Memory B cell (primary cell): ENCODE data around the gene PLCL2.
A peak's percentile ranks its signal among the peaks of the same experiment; 100 is the strongest.

Experiments
- ATAC-seq: fragments of 150-1000 bp; cut with Tn5 transposase; 2 replicates; pipeline ENCODE4 v1.10.0; 2021; ENCODE audit warnings: low read depth, mild to moderate bottlenecking, moderate library complexity
- DNase-seq, 2 donors: peaks; one replicate each; pipeline ENCODE4 v3.0.0; 2022; ENCODE audit warnings: low spot score in 2 of 2
- H3K27ac Mint-ChIP-seq: one replicate; pipeline ENCODE4 v1.8.0; 2022; ENCODE audit warnings: mild to moderate bottlenecking, moderate library complexity, mixed read lengths
- H3K27me3 Mint-ChIP-seq: one replicate; pipeline ENCODE4 v1.8.0; 2022; ENCODE audit warnings: mixed read lengths
- H3K36me3 Mint-ChIP-seq: one replicate; pipeline ENCODE4 v1.8.0; 2022; ENCODE audit warnings: mild to moderate bottlenecking, mixed read lengths
- H3K4me1 Mint-ChIP-seq: one replicate; pipeline ENCODE4 v1.8.0; 2022; ENCODE audit warnings: mixed read lengths
- H3K4me3 Mint-ChIP-seq: one replicate; pipeline ENCODE4 v1.8.0; 2022; ENCODE audit warnings: mild to moderate bottlenecking, moderate library complexity, mixed read lengths
- H3K9me3 Mint-ChIP-seq: one replicate; pipeline ENCODE4 v1.8.0; 2022; ENCODE audit warnings: mixed read lengths

PLCL2 gene

GRCh38 chr3:16994854-16995525 lies 110.2 kb downstream of the PLCL2 start:
- Mint-ChIP-seq H3K9me3 (no peaks in the 10 kb centered on the region), H3K4me1 (peaks cover 47% of the 10 kb centered on the region), H3K27me3 (no peaks in the 10 kb centered on the region), H3K36me3 (peaks cover 5% of the 10 kb centered on the region), H3K27ac (peak overlapping the region; percentile 81), H3K4me3 (no peak overlapping the region)
- no peak for DNase-seq
- ATAC-seq, result no peak

- Mint-ChIP-seq H3K4me3 (no peak overlapping the region), H3K27me3 (no peaks in the 10 kb centered on the region), H3K36me3 (peaks cover 8% of the 10 kb centered on the region), H3K27ac (peak overlapping the region; percentile 81), H3K4me1 (peaks cover 46% of the 10 kb centered on the region), H3K9me3 (peaks cover 3% of the 10 kb centered on the region)
- ATAC-seq (no peak), DNase-seq (no peak)
Observed at GRCh38 chr3:16995601-16996000, 110.8 kb downstream of the PLCL2 start.

GRCh38 chr3:16998236-16998923 lies 113.6 kb downstream of the PLCL2 start:
- H3K27me3 Mint-ChIP-seq, result no peaks in the 10 kb centered on the region
- no peak overlapping the region for H3K4me3 Mint-ChIP-seq
- H3K9me3 Mint-ChIP-seq, result peaks cover 4% of the 10 kb centered on the region
- no peak for DNase-seq
- peaks cover 32% of the 10 kb centered on the region for H3K4me1 Mint-ChIP-seq
- ATAC-seq, result no peak
- H3K36me3 Mint-ChIP-seq, result peaks cover 12% of the 10 kb centered on the region
- peak overlapping the region; percentile 19 for H3K27ac Mint-ChIP-seq

GRCh38 chr3:16999161-16999560 lies 114.4 kb downstream of the PLCL2 start:
- ATAC-seq (no peak), DNase-seq (no peak)
- H3K27me3 Mint-ChIP-seq, result no peaks in the 10 kb centered on the region
- H3K27ac Mint-ChIP-seq, result peak overlapping the region; percentile 19
- H3K9me3 Mint-ChIP-seq, result peaks cover 4% of the 10 kb centered on the region
- peaks cover 39% of the 10 kb centered on the region for H3K4me1 Mint-ChIP-seq
- H3K4me3 Mint-ChIP-seq, result no peak overlapping the region
- peaks cover 12% of the 10 kb centered on the region for H3K36me3 Mint-ChIP-seq

- Mint-ChIP-seq H3K27me3 (no peaks in the 10 kb centered on the region), H3K4me1 (peaks cover 36% of the 10 kb centered on the region), H3K36me3 (peaks cover 10% of the 10 kb centered on the region), H3K27ac (peak overlapping the region; percentile 36), H3K9me3 (peaks cover 4% of the 10 kb centered on the region), H3K4me3 (no peak overlapping the region)
- DNase-seq, result no peak
- no peak for ATAC-seq
Observed at GRCh38 chr3:16999871-17000270, 115.1 kb downstream of the PLCL2 start.

- no peak for ATAC-seq
- no peak overlapping the region for H3K27ac Mint-ChIP-seq
Observed at GRCh38 chr3:17003457-17003856, 118.7 kb downstream of the PLCL2 start.

GRCh38 chr3:17006132-17006852 lies 121.5 kb downstream of the PLCL2 start:
- ATAC-seq (no peak), DNase-seq (no peak)
- peak overlapping the region; percentile 80 for H3K27ac Mint-ChIP-seq
- H3K4me3 Mint-ChIP-seq, result no peak overlapping the region
- H3K36me3 Mint-ChIP-seq, result peaks cover 18% of the 10 kb centered on the region
- no peaks in the 10 kb centered on the region for H3K27me3 Mint-ChIP-seq
- H3K4me1 Mint-ChIP-seq, result peaks cover 34% of the 10 kb centered on the region
- H3K9me3 Mint-ChIP-seq, result peaks cover 1% of the 10 kb centered on the region

More at GRCh38 chr3:17003457-17003856, 118.7 kb downstream of the PLCL2 start:
- Mint-ChIP-seq H3K4me3 (no peak overlapping the region), H3K9me3 (peaks cover 4% of the 10 kb centered on the region), H3K27me3 (no peaks in the 10 kb centered on the region), H3K4me1 (peaks cover 35% of the 10 kb centered on the region), H3K36me3 (peaks cover 10% of the 10 kb centered on the region)
- DNase-seq, result no peak

- no peaks in the 10 kb centered on the region for H3K27me3 Mint-ChIP-seq
- peaks cover 1% of the 10 kb centered on the region for H3K9me3 Mint-ChIP-seq
- H3K36me3 Mint-ChIP-seq, result peaks cover 16% of the 10 kb centered on the region
- H3K4me1 Mint-ChIP-seq, result peaks cover 34% of the 10 kb centered on the region
- peak overlapping the region; percentile 14 for H3K27ac Mint-ChIP-seq
- ATAC-seq (no peak), DNase-seq (no peak)
- no peak overlapping the region for H3K4me3 Mint-ChIP-seq
Observed at GRCh38 chr3:17007284-17007683, 122.5 kb downstream of the PLCL2 start.

GRCh38 chr3:17009826-17010225 lies 125.1 kb downstream of the PLCL2 start:
- Mint-ChIP-seq H3K4me3 (no peak overlapping the region), H3K27me3 (no peaks in the 10 kb centered on the region), H3K4me1 (peaks cover 28% of the 10 kb centered on the region), H3K27ac (no peak overlapping the region), H3K9me3 (no peaks in the 10 kb centered on the region), H3K36me3 (peaks cover 18% of the 10 kb centered on the region)
- no peak for ATAC-seq
- DNase-seq, result no peak

- ATAC-seq, result no peak
- Mint-ChIP-seq H3K4me1 (peaks cover 18% of the 10 kb centered on the region), H3K4me3 (no peak overlapping the region), H3K36me3 (peaks cover 29% of the 10 kb centered on the region), H3K9me3 (no peaks in the 10 kb centered on the region), H3K27me3 (no peaks in the 10 kb centered on the region), H3K27ac (no peak overlapping the region)
- no peak for DNase-seq
Observed at GRCh38 chr3:17011728-17012338, 127.1 kb downstream of the PLCL2 start.

- Mint-ChIP-seq H3K36me3 (peaks cover 30% of the 10 kb centered on the region), H3K4me1 (peaks cover 19% of the 10 kb centered on the region)
Observed at GRCh38 chr3:17013050-17013449, 128.3 kb downstream of the PLCL2 start.

GRCh38 chr3:17013571-17013970 lies 128.8 kb downstream of the PLCL2 start:
- DNase-seq, result no peak
- H3K27ac Mint-ChIP-seq, result peak overlapping the region; percentile 24
- H3K9me3 Mint-ChIP-seq, result no peaks in the 10 kb centered on the region
- peaks cover 19% of the 10 kb centered on the region for H3K4me1 Mint-ChIP-seq
- H3K27me3 Mint-ChIP-seq, result no peaks in the 10 kb centered on the region
- ATAC-seq, result no peak
- no peak overlapping the region for H3K4me3 Mint-ChIP-seq
- H3K36me3 Mint-ChIP-seq, result peaks cover 30% of the 10 kb centered on the region

More at GRCh38 chr3:17013050-17013449, 128.3 kb downstream of the PLCL2 start:
- no peaks in the 10 kb centered on the region for H3K27me3 Mint-ChIP-seq
- H3K4me3 Mint-ChIP-seq, result no peak overlapping the region
- ATAC-seq (no peak), DNase-seq (no peak)
- no peaks in the 10 kb centered on the region for H3K9me3 Mint-ChIP-seq
- H3K27ac Mint-ChIP-seq, result no peak overlapping the region

GRCh38 chr3:17014284-17014683 lies 129.5 kb downstream of the PLCL2 start:
- H3K27me3 Mint-ChIP-seq, result no peaks in the 10 kb centered on the region
- DNase-seq (no peak), ATAC-seq (no peak)
- H3K4me1 Mint-ChIP-seq, result peaks cover 19% of the 10 kb centered on the region
- H3K36me3 Mint-ChIP-seq, result peaks cover 29% of the 10 kb centered on the region
- no peak overlapping the region for H3K4me3 Mint-ChIP-seq
- H3K27ac Mint-ChIP-seq, result peak overlapping the region; percentile 63
- no peaks in the 10 kb centered on the region for H3K9me3 Mint-ChIP-seq

GRCh38 chr3:17014709-17015108 lies 130.0 kb downstream of the PLCL2 start:
- Mint-ChIP-seq H3K27ac (peak overlapping the region; percentile 63), H3K4me1 (peaks cover 18% of the 10 kb centered on the region), H3K36me3 (peaks cover 26% of the 10 kb centered on the region), H3K9me3 (no peaks in the 10 kb centered on the region), H3K4me3 (no peak overlapping the region), H3K27me3 (no peaks in the 10 kb centered on the region)
- DNase-seq, result no peak
- no peak for ATAC-seq
